Measurements from ENCODE around the gene CCDC180. TPM values are rescaled to one million over a fixed set of nuclear protein-coding genes. Genes with fewer than 3 reads are reported as not detected.

The CCDC180 gene
- total and polyA plus RNA-seq, 2 donors: 1.6 to 9.6 TPM

Other genes with a start within 250 kb of the CCDC180 start
- gene TDRD7, start 104.4 kb downstream of the CCDC180 start, total RNA-seq: 12.3 TPM
- 14.2 TPM for gene TDRD7, start 104.4 kb downstream of the CCDC180 start, polyA plus RNA-seq
- gene TMOD1, start 194.0 kb downstream of the CCDC180 start, total RNA-seq: 0.42 TPM
- gene TMOD1, start 194.0 kb downstream of the CCDC180 start, polyA plus RNA-seq: 4.2 TPM

Measured in thymus (tissue), 2 donors.